Left lung (tissue), 10 donors: ENCODE measurements around the gene RGS2. TPM values are rescaled to one million over a fixed set of nuclear protein-coding genes. Genes with fewer than 3 reads are reported as not detected.

ENCODE experiments used
- ATAC-seq: fragments of 200-7000 bp; cut with Tn5 transposase; one replicate; pipeline ENCODE4 v1.9.1; 2020; ENCODE audit warnings: moderate library complexity
- DNase-seq, 4 donors: peaks; one replicate each; pipeline ENCODE4 v3.0.0-alpha.2; 2013 to 2020
- H3K27ac ChIP-seq, 2 donors: fragments of 200-600 bp; sonication (generic) in 1 of 2; one replicate each; pipeline versions ENCODE4 v1.5.0 to v1.8.0; 2020 to 2021
- H3K27me3 ChIP-seq, 2 donors: fragments of 200-600 bp; sonication (generic) in 1 of 2; one replicate each; pipeline versions ENCODE4 v1.5.0 to v1.8.0; 2020 to 2021
- H3K36me3 ChIP-seq, 2 donors: fragments of 200-600 bp; sonication (generic) in 1 of 2; one replicate each; pipeline versions ENCODE4 v1.5.0 to v1.8.0; 2020 to 2021
- H3K4me1 ChIP-seq, 2 donors: fragments of 200-600 bp; one replicate each; pipeline ENCODE4 v1.8.0; 2021
- H3K4me3 ChIP-seq, 2 donors: fragments of 200-600 bp; sonication (generic) in 1 of 2; one replicate each; pipeline versions ENCODE4 v1.5.0 to v1.8.0; 2020 to 2021; ENCODE audit warnings: mild to moderate bottlenecking in 1 of 2
- H3K9me3 ChIP-seq, 2 donors: fragments of 200-600 bp; sonication (generic) in 1 of 2; one replicate each; pipeline versions ENCODE4 v1.5.0 to v1.8.0; 2020 to 2021
- intact Hi-C, 2 donors: fragments of 100-400 bp; cut with DNase I; formaldehyde crosslinking; loops; one replicate each; pipeline versions ENCODE4 v1.11.2 to v1.14.2; 2022
- polyA plus RNA-seq, 6 donors: library from polyadenylated mRNA; unstranded; fragments of 120-200 nt; gene quantifications; one replicate each; pipeline ENCODE4 v1.2.1, GENCODE V29; 2013; ENCODE audit not compliant: insufficient read length in 6 of 6
- total RNA-seq, 2 donors: library from RNA; stranded (reverse); fragmentation: NEBNext Ultra II Directional; extraction: Animal tissue kit (Norgen Biotek cat#: 25700); gene quantifications; one replicate each; pipeline ENCODE4 v1.2.1, GENCODE V29; 2021
- TF ChIP-seq, protein P1 (sequence below), 2 donors: fragments of 200-600 bp; sonication (generic) in 1 of 2; IDR thresholded peaks; one replicate each; pipeline versions ENCODE4 v1.5.0 to v1.8.0; 2021; ENCODE audit warnings: antibody characterized with exemption in 2 of 2
- donor health status: DM: no; HTN: yes; CAD: no.
- donor health status: DM: no; HTN: no; CAD: no.

Gene RGS2
- total and polyA plus RNA-seq, 8 donors, result 35.3 to 182 (median 126) TPM

DNA sequence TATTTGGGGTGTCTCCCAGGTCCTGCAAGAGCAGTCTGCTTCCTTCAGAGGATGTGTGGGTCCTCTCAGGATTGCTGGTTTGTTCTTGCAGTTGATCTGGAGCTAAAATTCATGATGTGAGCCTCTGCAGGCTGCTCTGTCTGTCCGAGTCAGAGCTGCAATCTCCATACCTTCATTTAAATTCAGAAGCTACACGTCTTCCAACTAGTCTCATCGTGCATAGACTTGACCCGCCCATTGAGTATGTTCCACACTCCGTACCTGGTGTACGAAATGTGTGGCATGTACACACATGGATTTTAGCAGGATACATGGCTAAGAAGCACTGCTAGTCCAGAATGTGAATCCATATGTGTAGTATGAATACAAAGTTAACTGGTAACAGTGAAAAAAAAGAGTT lies 25.0 kb upstream of the RGS2 start:
- no peak overlapping the region for H3K27ac ChIP-seq
- H3K4me1 ChIP-seq, result no peaks in the 10 kb centered on the region
- no peaks in the 10 kb centered on the region for H3K36me3 ChIP-seq
- no peak overlapping the region for H3K4me3 ChIP-seq
- DNase-seq (no peak), ATAC-seq (no peak)
- intact Hi-C loops, result no loop called here
- no peaks in the 10 kb centered on the region for H3K27me3 ChIP-seq
- no peaks in the 10 kb centered on the region for H3K9me3 ChIP-seq
- TF ChIP-seq, protein P1, sequence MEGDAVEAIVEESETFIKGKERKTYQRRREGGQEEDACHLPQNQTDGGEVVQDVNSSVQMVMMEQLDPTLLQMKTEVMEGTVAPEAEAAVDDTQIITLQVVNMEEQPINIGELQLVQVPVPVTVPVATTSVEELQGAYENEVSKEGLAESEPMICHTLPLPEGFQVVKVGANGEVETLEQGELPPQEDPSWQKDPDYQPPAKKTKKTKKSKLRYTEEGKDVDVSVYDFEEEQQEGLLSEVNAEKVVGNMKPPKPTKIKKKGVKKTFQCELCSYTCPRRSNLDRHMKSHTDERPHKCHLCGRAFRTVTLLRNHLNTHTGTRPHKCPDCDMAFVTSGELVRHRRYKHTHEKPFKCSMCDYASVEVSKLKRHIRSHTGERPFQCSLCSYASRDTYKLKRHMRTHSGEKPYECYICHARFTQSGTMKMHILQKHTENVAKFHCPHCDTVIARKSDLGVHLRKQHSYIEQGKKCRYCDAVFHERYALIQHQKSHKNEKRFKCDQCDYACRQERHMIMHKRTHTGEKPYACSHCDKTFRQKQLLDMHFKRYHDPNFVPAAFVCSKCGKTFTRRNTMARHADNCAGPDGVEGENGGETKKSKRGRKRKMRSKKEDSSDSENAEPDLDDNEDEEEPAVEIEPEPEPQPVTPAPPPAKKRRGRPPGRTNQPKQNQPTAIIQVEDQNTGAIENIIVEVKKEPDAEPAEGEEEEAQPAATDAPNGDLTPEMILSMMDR (IDR thresholded peaks at IDR 0.05), result no peak

DNA sequence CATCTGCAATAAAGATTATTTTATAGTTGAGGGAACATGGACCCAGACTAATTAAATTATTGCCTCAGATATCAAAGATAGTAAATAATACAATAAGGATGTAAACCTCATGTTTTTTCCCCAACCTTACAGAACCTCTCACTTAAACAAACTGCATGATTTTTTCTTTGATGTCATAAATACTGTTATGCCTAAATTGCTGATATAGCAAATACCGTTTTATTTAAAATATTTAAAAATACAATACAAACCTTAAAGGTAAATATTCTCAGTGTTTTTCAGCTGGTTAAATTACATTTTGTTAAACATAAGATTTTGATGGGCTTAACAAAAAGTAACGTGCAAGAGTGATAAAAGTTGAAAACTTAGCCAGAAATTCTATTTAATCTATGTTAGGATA lies 24.4 kb upstream of the RGS2 start:
- Histone ChIP-seq H3K36me3 (no peaks in the 10 kb centered on the region), H3K27ac (no peak overlapping the region), H3K4me3 (no peak overlapping the region), H3K4me1 (no peaks in the 10 kb centered on the region), H3K27me3 (no peaks in the 10 kb centered on the region), H3K9me3 (no peaks in the 10 kb centered on the region)
- ATAC-seq (no peak), DNase-seq (no peak)
- intact Hi-C loops, result no loop called here
- TF ChIP-seq, protein P1 (IDR thresholded peaks at IDR 0.05), result no peak

DNA sequence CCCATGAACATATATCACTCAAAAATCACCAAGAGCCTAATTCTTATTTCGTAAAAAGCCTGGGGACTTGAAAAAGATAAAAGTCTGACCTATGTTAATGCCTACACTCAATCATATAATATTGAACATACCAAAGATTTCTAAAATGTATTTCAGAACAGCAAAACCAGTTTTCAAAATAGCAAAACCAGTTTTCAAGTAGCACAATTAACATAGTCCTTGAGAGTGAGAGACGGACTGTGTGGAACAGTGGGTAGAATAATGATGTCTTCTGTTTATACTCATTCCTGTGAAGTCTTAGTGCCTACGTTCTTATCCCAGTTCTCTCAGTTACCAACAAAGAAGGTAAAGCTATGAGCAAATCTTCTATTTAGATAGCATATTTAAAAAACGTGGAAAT lies 22.3 kb upstream of the RGS2 start:
- H3K36me3 ChIP-seq, result no peaks in the 10 kb centered on the region
- H3K4me3 ChIP-seq, result no peak overlapping the region
- intact Hi-C loops, result no loop called here
- H3K4me1 ChIP-seq, result no peaks in the 10 kb centered on the region
- H3K27me3 ChIP-seq, result no peaks in the 10 kb centered on the region
- H3K27ac ChIP-seq, result peak overlapping the region in 1 of 2 donors; percentile 22
- DNase-seq (peak in 1 of 4 donors; percentile 45), ATAC-seq (peak; percentile 92)
- TF ChIP-seq, protein P1 (IDR thresholded peaks at IDR 0.05), result no peak
- H3K9me3 ChIP-seq, result no peaks in the 10 kb centered on the region

DNA sequence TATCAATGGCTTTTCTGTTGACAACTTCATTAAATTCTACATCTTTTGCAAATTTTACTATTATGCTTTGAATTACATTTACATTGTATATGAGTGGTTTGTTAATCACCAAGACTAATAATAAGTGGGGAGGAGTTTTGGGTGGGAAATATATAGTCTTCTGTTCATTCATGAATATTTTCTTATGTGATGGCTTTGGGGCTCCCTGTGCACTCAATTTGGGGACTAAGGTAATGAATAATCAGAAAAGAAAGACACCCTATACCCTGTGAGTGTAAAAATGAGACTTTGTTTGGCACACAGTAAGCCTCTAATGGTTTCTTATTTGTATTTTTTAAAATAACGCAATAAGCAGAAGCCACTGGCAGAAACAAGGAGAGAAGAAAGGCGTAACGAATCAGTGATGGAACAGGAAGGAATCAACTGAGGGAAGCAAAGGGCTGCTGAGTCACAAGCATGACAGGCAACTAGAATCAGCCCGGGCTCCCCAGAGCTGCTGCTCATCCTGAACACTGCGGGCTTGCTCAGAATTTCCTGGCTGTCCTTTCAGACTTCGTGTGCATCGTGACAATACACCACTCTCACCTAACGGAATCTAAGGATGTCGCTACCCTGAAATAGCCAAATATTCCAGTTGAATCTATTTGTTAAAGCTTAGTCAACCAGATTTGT lies 20.8 kb upstream of the RGS2 start:
- H3K27me3 ChIP-seq, result no peaks in the 10 kb centered on the region
- intact Hi-C loops, result no loop called here
- ATAC-seq (peak; percentile 70), DNase-seq (peak in 1 of 4 donors; percentile 56)
- no peak overlapping the region for H3K27ac ChIP-seq
- no peaks in the 10 kb centered on the region for H3K36me3 ChIP-seq
- TF ChIP-seq, protein P1 (IDR thresholded peaks at IDR 0.05), result no peak
- no peak overlapping the region for H3K4me3 ChIP-seq
- no peaks in the 10 kb centered on the region for H3K9me3 ChIP-seq
- no peaks in the 10 kb centered on the region for H3K4me1 ChIP-seq

DNA sequence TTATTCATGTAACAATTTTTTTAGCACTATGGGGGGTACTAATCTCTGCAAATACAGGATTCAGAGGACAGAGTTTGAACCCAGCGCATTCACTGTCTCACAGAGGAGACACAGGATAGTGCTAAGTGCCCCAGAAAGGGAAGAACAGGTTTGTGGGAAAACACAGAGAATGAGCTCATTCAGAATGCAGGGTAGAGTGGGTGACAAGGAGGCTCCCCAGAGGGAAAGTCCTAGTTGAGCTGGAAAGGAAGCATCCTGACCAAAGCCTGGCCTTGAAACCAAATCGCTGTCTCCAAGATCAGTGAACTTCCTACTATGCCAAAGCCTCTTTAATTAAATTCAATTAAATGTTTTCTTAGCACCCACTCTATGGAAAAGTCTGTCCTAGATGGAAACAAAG lies 19.0 kb upstream of the RGS2 start:
- ATAC-seq, result no peak
- H3K4me1 ChIP-seq, result no peaks in the 10 kb centered on the region
- intact Hi-C loops, result no loop called here
- H3K27ac ChIP-seq, result no peak overlapping the region
- H3K36me3 ChIP-seq, result no peaks in the 10 kb centered on the region
- no peaks in the 10 kb centered on the region for H3K9me3 ChIP-seq
- no peak overlapping the region for H3K4me3 ChIP-seq
- H3K27me3 ChIP-seq, result no peaks in the 10 kb centered on the region
- TF ChIP-seq, protein P1 (IDR thresholded peaks at IDR 0.05), result no peak
- no peak for DNase-seq
